Stimulated activated CD8-positive, alpha-beta memory T cell treated with anti-CD3 and anti-CD28 coated beads, Interleukin-4, amount 100 ng/mL, for 24 hours (primary cell): ENCODE data around the gene TNIK.
"Not testable (repeated sequence)": the region's sequence is repeated elsewhere in the genome, so short reads cannot be mapped to it uniquely, and the experiment has no call there.

Source experiments
- DNase-seq: peaks from one replicate; pipeline ENCODE4 v3.0.0-alpha.2; 2020; ENCODE audit warnings: low read depth

TNIK gene

DNA sequence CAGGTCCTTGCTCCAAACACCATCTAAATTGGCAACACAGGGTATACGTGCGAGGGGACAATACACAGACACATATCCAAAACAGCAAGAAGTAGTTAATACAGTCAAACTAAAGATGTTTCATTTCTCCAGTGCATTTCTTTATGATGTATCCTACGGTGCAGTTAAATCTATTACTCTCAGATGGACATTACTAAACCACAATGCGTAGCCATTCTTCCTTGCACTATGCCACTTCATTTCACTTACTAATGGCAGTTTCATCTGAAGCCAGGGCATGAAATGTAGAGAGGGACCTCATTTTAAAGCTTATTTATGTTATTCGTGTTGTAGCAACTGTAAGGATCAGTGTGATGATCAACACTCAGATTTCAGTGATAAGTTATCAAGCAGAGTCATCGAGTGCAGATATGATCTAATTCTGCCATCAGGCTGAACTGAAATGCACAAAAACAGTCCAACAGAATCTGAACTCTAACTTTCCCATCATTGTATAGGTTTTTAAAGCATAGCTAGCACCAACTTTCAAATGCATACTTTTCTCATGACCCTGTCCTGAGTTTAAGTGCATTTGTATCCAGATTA is 14.5 kb downstream of the TNIK start:
- no peak for DNase-seq

- no peak for DNase-seq
These were observed 16.1 kb downstream of the TNIK start for GRCh38 chr3:171444001-171444690.

DNA sequence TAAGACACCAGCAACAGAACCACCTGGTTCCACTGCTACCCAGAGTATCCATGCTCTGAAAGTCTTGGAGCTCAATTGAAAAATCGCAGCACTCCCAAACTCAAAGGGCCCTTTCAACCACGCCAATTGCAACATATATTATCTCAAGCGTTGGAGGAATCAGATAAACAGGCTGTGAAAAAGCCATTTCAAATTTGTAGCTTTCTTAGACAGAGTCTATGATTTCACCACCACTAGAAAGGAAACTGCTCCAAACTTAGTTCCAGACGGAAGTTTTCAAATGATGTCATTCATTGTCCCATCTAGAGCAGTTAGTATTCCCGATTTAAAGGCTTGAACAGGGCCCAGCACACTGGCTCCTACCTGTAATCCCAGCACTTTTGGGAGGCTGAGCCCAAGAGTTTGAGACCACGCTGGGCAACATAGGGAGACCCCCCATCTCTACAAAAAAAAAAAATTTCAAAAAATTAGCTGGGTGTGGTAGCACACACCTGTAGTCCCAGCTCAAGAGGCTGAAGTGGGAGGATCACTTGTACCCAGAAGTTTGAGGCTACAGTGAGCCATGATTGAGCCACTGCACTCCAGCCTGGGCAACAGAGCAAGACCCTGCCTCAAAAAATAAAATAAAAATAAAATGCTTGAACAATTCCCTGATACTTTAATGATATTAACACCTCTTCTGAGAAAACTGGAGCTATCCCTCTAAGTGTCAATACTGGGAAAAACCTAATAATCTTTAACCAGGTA is 16.8 kb downstream of the TNIK start:
- DNase-seq, result no peak

GRCh38 chr3:171442184-171442583 is 18.0 kb downstream of the TNIK start:
- no peak for DNase-seq

- no peak for DNase-seq
These were observed 18.8 kb downstream of the TNIK start for GRCh38 chr3:171441381-171441780.

DNA sequence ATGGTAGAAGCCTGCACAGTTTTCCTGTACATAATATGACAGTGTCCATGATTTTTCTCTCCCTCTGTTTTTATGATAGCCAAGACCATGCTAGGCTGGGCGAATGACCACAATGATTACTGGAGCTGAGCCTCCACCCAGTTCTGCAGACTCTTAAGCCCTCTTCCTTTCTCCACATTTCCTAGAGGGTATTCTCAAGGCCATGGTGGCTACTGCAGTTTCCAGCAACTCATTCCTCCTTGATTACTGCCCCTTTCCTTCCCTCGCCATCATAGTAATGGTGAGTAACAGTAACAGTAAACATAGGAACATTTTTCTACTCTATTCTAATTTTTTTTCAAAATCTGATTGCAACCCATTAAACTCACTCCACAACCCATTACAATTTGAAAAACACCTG is 20.2 kb downstream of the TNIK start:
- no peak for DNase-seq

- no peak for DNase-seq
These were observed 23.0 kb downstream of the TNIK start for GRCh38 chr3:171437115-171437756.

DNA sequence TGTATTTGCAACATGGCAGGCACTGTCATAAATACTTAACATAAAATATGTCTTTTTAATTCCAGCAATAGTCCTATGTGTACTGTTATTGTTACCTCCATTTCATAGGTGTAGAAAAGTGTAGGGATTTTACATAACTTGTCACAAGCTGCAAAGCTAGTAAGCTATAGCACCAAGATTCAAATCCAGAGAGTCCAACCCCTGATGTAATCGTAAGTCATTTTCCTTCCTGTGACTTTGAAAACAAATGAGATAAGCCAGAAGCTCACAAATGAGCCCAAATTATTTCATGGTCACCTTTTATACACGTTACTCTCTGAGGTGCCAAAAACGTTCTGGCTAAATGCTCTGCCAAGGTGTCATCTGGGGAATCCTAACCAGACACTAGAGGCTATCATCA is 23.8 kb downstream of the TNIK start:
- no peak for DNase-seq

DNA sequence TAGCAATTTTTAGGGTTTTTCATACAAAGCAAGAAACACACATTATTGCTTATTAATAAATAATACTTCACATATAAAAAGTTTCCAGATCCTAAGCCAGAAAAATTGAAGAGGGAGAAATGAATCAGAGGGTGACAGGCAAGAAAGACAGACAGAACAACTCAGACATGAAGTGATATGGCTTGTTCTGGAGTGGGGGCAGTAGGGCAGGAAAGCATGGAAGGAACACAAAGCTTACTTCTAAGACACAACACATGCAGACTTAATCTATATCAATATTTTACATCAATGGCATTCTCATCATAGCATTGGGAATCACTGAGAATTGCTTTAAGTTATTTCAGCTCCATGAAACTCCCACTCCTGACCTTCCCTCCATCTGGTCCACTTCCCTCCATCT is 24.4 kb downstream of the TNIK start:
- DNase-seq, result no peak

DNA sequence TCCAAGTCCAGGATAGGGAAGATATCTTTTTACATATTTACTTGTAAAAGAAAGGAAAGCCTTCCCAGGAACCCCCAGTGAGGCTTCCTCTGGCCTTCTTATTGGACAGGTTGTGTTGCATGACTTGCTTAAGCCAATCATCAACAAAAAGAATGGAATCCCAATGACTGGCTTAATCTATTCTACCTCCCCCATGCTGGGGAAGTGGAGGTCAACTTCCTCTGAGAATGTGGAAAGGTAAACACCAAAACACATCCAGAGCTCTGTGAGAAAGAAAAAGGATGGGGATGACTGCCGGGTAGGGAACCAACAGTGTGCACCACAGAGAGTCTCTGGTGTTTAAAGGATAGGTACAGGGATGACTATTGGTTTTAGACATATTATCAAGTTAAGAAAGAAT is 25.1 kb downstream of the TNIK start:
- DNase-seq, result no peak

GRCh38 chr3:171432548-171432947 is 27.7 kb downstream of the TNIK start:
- DNase-seq, result no peak

- DNase-seq, result no peak
These were observed 28.7 kb downstream of the TNIK start for GRCh38 chr3:171431550-171431949.

- DNase-seq, result no peak
These were observed 29.7 kb downstream of the TNIK start for GRCh38 chr3:171430530-171430929.

- DNase-seq, result no peak
These were observed 30.6 kb downstream of the TNIK start for GRCh38 chr3:171429635-171430034.

- no peak for DNase-seq
These were observed 31.3 kb downstream of the TNIK start for GRCh38 chr3:171428892-171429291.

DNA sequence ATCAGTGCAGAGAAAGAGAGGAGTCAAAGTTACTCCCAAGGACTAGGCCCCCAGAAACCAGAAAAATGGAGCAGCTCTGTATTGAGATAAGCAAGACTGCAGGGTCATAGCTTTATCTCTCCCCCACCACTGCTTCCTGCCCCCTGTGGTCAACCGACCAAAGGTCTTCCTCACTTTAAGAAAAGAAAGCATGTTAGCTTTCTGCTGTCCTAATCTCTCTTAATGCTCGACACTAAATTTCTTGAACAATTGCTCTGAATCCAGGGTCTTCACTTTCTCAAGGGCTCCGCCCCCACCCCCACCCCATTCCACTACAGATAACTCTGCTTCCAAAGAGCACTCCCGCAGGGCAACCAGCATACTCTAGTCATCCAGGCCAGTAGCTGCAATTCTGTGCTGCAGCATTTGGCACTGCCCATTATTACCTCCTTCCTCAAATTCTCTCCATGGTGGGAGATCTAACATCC is 31.9 kb downstream of the TNIK start:
- no peak for DNase-seq

DNA sequence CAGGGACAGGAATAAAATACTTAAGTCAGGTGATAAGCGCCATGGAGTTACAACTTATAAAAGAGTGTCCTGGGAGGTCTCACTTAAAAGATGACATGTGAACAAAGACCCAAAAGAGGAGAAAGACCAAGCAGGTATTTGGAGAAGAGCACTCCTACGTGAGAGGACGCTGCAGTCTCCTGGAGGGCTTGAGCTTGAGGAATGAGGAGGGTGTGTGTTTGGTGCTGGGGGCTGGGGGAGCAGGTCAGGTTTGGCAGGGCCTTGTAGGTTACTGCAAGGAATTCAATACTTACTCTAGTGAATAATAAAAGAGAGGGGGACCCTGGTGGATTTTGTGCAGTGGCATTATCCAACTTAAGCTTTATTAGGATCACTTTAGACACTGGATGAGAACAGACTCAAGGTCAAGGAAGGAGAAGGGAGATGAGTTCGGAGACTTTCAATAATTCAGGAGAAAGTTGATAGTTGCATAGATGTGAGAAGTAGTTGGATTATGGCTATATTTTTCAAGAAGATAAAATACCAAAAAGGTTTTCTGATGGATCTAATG is 32.4 kb downstream of the TNIK start:
- no peak for DNase-seq

DNA sequence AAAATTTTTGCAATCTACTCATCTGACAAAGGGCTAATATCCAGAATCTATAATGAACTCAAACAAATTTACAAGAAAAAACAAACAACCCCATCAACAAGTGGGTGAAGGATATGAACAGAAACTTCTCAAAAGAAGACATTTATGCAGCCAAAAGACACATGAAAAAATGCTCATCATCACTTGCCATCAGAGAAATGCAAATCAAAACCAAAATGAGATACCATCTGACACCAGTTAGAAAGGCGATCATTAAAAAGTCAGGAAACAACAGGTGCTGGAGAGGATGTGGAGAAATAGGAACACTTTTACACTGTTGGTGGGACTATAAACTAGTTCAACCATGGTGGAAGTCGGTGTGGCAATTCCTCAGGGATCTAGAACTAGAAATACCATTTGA is 36.1 kb downstream of the TNIK start:
- not testable (repeated sequence) for DNase-seq

GRCh38 chr3:171422855-171423254 is 37.4 kb downstream of the TNIK start:
- DNase-seq, result not testable (repeated sequence)

- no peak for DNase-seq
These were observed 39.5 kb downstream of the TNIK start for GRCh38 chr3:171420667-171421066.

GRCh38 chr3:171419457-171419856 is 40.7 kb downstream of the TNIK start:
- no peak for DNase-seq

DNA sequence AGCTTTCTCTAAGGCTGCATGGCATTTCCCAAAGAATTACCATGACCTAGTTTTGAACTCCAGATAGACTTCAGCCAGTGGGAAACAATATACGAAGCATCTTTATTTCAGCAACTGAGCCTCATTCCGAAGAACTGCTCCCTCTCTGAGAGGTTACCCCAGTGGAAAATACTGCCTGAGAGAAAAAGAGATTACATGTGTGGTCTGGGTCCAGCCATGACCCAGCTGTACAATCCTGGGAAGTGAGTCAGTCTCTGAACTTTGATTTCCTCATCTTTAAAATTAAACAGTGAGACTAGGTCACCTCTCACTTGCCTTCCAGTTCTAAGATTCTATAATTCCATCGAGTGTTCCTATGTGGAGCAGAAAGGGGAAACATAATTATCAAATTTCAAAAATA is 42.4 kb downstream of the TNIK start:
- DNase-seq, result no peak

GRCh38 chr3:171417137-171417536 is 43.1 kb downstream of the TNIK start:
- DNase-seq, result no peak
